K562 (cell line): ENCODE measurements around the gene CYP2J2. TPM values are rescaled to one million over a fixed set of nuclear protein-coding genes. Genes with fewer than 3 reads are reported as not detected.

Experiments used
- ATAC-seq: fragments of 200-7000 bp; cut with Tn5 transposase; 3 replicates; pipeline ENCODE4 v1.9.1; 2020; ENCODE audit warnings: moderate library complexity
- BruUV-seq: library from RNA; stranded (reverse); fragments of 400-500 nt; replicated peaks from 2 replicates; lab custom pipeline; 2021; lab: Mats Ljungman, UMichigan
- CTCF ChIA-PET: fragments of 300-600 bp; formaldehyde crosslinking; extraction: SDS; loops from one replicate; lab custom pipeline; 2021; ENCODE audit warnings: low intra/inter-chr PET ratio; lab: Yijun Ruan, JAX
- POLR2A ChIA-PET: fragments of 300-600, 350-650 bp; sonication (Branson Sonifier 250); formaldehyde crosslinking; extraction: SDS; loops from one replicate; lab custom pipeline; 2021; ENCODE audit warnings: antibody characterized with exemption, inconsistent platforms; lab: Yijun Ruan, JAX
- DNase-seq, 4 experiments: peaks; one replicate each; pipeline versions ENCODE4 v3.0.0 to v3.0.0-alpha.2; 2011 to 2018; ENCODE audit warnings: low spot score in 3 of 4, mixed read lengths in 3 of 4; ENCODE audit errors: extremely low read depth in 1 of 4
- FAIRE-seq: peaks from 2 replicates; lab custom pipeline; 2011; peaks lifted over from hg19 to GRCh38; lab: Jason Lieb, UNC
- H2AFZ ChIP-seq: 2 replicates; pipeline ENCODE4 v1.6.0; 2011; ENCODE audit warnings: low read depth, low read length, control low read depth, inconsistent platforms
- H3K27ac ChIP-seq: fragments of 200-600 bp; 3 replicates; pipeline ENCODE4 v1.8.0; 2011; ENCODE audit warnings: low read depth, mild to moderate bottlenecking, control low read depth, inconsistent platforms, low read length, moderate library complexity, mixed read lengths; ENCODE audit errors: extremely low read depth
- H3K27me3 ChIP-seq, 2 experiments: fragments of 300-600 bp in 1 of 2; 2 replicates in 1 of 2; 3 replicates in 1 of 2; pipeline versions ENCODE4 v1.6.0 to v1.8.0; 2011; ENCODE audit warnings: inconsistent platforms in 2 of 2, low read length in 2 of 2, mild to moderate bottlenecking in 1 of 2, mixed read lengths in 1 of 2, moderate library complexity in 1 of 2; ENCODE audit not compliant: control insufficient read depth in 2 of 2, insufficient read depth in 2 of 2
- H3K36me3 ChIP-seq: fragments of 300-600 bp; 3 replicates; pipeline ENCODE4 v1.8.0; 2011; ENCODE audit warnings: mild to moderate bottlenecking, low read length, inconsistent platforms; ENCODE audit not compliant: control insufficient read depth, insufficient read depth
- H3K4me1 ChIP-seq, 2 experiments: fragments of 200-600 bp in 1 of 2; replicated peaks in 1 of 2; 2 replicates in 1 of 2; 3 replicates in 1 of 2; pipeline versions ENCODE4 v1.5.1 to v1.8.0; 2011; ENCODE audit warnings: inconsistent platforms in 2 of 2, low read length in 2 of 2, mild to moderate bottlenecking in 1 of 2, mixed read lengths in 1 of 2, moderate library complexity in 1 of 2; ENCODE audit not compliant: control insufficient read depth in 2 of 2, insufficient read depth in 2 of 2
- H3K4me2 ChIP-seq: 2 replicates; pipeline ENCODE4 v1.6.1; 2011; ENCODE audit warnings: low read length, control low read depth, inconsistent platforms, mixed read lengths; ENCODE audit not compliant: insufficient read depth
- H3K4me3 ChIP-seq: fragments of 200-600 bp; sonication (generic), shearing (Covaris generic); 2 replicates; pipeline ENCODE4 v1.5.1; 2016; ENCODE audit warnings: control low read depth, inconsistent platforms
- H3K79me2 ChIP-seq: fragments of 200-600 bp; 3 replicates; pipeline ENCODE4 v1.8.0; 2011; ENCODE audit warnings: low read length, inconsistent platforms; ENCODE audit not compliant: control insufficient read depth, insufficient read depth
- H3K9ac ChIP-seq, 2 experiments: 2 replicates each; pipeline versions ENCODE4 v1.6.0 to v1.6.1; 2011; ENCODE audit warnings: low read depth in 2 of 2, low read length in 2 of 2, control low read depth in 1 of 2, inconsistent platforms in 1 of 2, mild to moderate bottlenecking in 1 of 2, mixed read lengths in 1 of 2; ENCODE audit not compliant: insufficient read depth in 1 of 2
- H3K9me1 ChIP-seq: one replicate; pipeline ENCODE4 v1.6.0; 2011; ENCODE audit warnings: inconsistent platforms, mild to moderate bottlenecking, low read length, moderate library complexity; ENCODE audit not compliant: control insufficient read depth, insufficient read depth
- H3K9me3 ChIP-seq: replicated peaks from 2 replicates; pipeline ENCODE4 v1.5.1; 2011; ENCODE audit warnings: low read depth, low read length, inconsistent platforms; ENCODE audit not compliant: control insufficient read depth, insufficient read depth
- H4K20me1 ChIP-seq: replicated peaks from 2 replicates; pipeline ENCODE4 v1.6.1; 2011; ENCODE audit warnings: low read length, inconsistent platforms, mixed read lengths; ENCODE audit not compliant: control insufficient read depth, insufficient read depth
- CTCFL ChIP-seq: IDR thresholded peaks from 2 replicates; pipeline ENCODE4 v1.6.1; 2011; ENCODE audit warnings: borderline replicate concordance, low read depth, mild to moderate bottlenecking, moderate library complexity, low read length; ENCODE audit not compliant: insufficient read depth, poor library complexity, severe bottlenecking
- DEAF1 ChIP-seq: fragments of 450-650 bp; formaldehyde crosslinking; IDR thresholded peaks from 2 replicates; pipeline ENCODE4 v1.4.0; 2020; ENCODE audit warnings: mild to moderate bottlenecking, moderate library complexity
- GABPA ChIP-seq: fragments of 200-800 bp; sonication (Bioruptor generic); conservative IDR thresholded peaks from 2 replicates; pipeline ENCODE4 v1.6.1; 2016; ENCODE audit warnings: low read depth, missing genetic modification characterization, missing compliant biosample characterization
- HDAC2 ChIP-seq: fragments of 450-650 bp; IDR thresholded peaks from 2 replicates; pipeline ENCODE4 v1.6.1; 2016; ENCODE audit warnings: mild to moderate bottlenecking
- KDM1A ChIP-seq, 2 experiments: fragments of 450-650 bp; IDR thresholded peaks; 2 replicates each; pipeline ENCODE4 v1.6.1; 2016; ENCODE audit warnings: mild to moderate bottlenecking in 2 of 2
- NCOR1 ChIP-seq: fragments of 450-650 bp; IDR thresholded peaks from 2 replicates; pipeline ENCODE4 v1.6.1; 2016; ENCODE audit warnings: mild to moderate bottlenecking, moderate library complexity
- RBM25 ChIP-seq: fragments of 200-400 bp; formaldehyde crosslinking; IDR thresholded peaks from 2 replicates; pipeline ENCODE4 v1.6.1; 2018; ENCODE audit warnings: low read length, low read depth, moderate library complexity; ENCODE audit not compliant: severe bottlenecking
- SMC3 ChIP-seq: conservative IDR thresholded peaks from 2 replicates; pipeline ENCODE4 v1.6.1; 2011; ENCODE audit warnings: low read depth, low read length, improper control_type of control experiment; ENCODE audit not compliant: insufficient read depth
- TBP ChIP-seq: optimal IDR thresholded peaks from 2 replicates; pipeline ENCODE3; 2011; ENCODE audit warnings: low read depth, low read length, improper control_type of control experiment
- ZNF695 ChIP-seq: fragments of 450-650 bp; formaldehyde crosslinking; IDR thresholded peaks from 2 replicates; pipeline ENCODE4 v1.4.0; 2020; ENCODE audit warnings: mild to moderate bottlenecking, moderate library complexity
- WGBS: fragments of 100-300 bp; shearing (Covaris generic); methylation state at CpG from one replicate; pipeline ENCODE4 v1.1.6; 2016; ENCODE audit warnings: low coverage, mixed read lengths; ENCODE audit not compliant: insufficient coverage; ENCODE audit errors: missing lambda C conversion rate; 5-methylcytosine and 5-hydroxymethylcytosine counted together
- in situ Hi-C: fragments of 300-500 bp; cut with MboI; formaldehyde crosslinking; loops from 4 replicates; pipeline ENCODE4 v1.15.0; 2018; ENCODE audit warnings: inconsistent platforms, mixed read lengths
- intact Hi-C: fragments of 100-400 bp; cut with micrococcal nuclease; formaldehyde crosslinking; loops from 2 replicates; pipeline ENCODE4 v1.14.2; 2022
- polyA plus RNA-seq, 8 experiments: library from polyadenylated mRNA; depleted of rRNA in 4 of 8; stranded (reverse) in 5 of 8; unstranded in 3 of 8; fragments of >200 nt; fragmentation: Nextera tagmentation in 2 of 8; fragmentation: Illumina TruSeq in 1 of 8; extraction: Ambion mirVana in 2 of 8; extraction: Trizol in 1 of 8; gene quantifications; 2 replicates each; pipeline versions ENCODE4 v1.2.1 to v1.2.3, GENCODE V29; 2011 to 2014; ENCODE audit warnings: inconsistent platforms in 1 of 8, missing spikeins in 1 of 8
- total RNA-seq, 7 experiments: library from RNA; depleted of rRNA in 6 of 7; stranded (reverse); fragments of >200 nt in 6 of 7; fragmentation: Illumina TruSeq in 2 of 7; extraction: Trizol in 2 of 7; gene quantifications; 2 replicates each; pipeline versions ENCODE4 v1.2.1 to v1.2.3, GENCODE V29; 2011 to 2021; ENCODE audit warnings: low replicate concordance in 1 of 7
- TF ChIP-seq, protein P1 (sequence below): fragments of 250-450 bp; sonication (Bioruptor Pico); IDR thresholded peaks from 2 replicates; pipeline ENCODE4 v1.8.0; 2021; ENCODE audit warnings: borderline replicate concordance, mild to moderate bottlenecking, moderate library complexity; ENCODE audit not compliant: poor library complexity, severe bottlenecking
- TF ChIP-seq, protein P2 (sequence below), 3 experiments: IDR thresholded peaks in 2 of 3; conservative IDR thresholded peaks in 1 of 3; 2 replicates each; pipeline ENCODE4 v1.5.1; 2011 to 2012; ENCODE audit warnings: low read length in 3 of 3, mild to moderate bottlenecking in 3 of 3, control low read depth in 2 of 3, improper control_type of control experiment in 1 of 3, inconsistent platforms in 1 of 3, low read depth in 1 of 3, mixed read lengths in 1 of 3, moderate library complexity in 1 of 3; ENCODE audit not compliant: insufficient read depth in 2 of 3

The CYP2J2 gene
- total and polyA plus RNA-seq, 9 of the 15 experiments (the other 6 are each of a cell fraction or from before 2014, with no cell fraction given) = not detected

DNA sequence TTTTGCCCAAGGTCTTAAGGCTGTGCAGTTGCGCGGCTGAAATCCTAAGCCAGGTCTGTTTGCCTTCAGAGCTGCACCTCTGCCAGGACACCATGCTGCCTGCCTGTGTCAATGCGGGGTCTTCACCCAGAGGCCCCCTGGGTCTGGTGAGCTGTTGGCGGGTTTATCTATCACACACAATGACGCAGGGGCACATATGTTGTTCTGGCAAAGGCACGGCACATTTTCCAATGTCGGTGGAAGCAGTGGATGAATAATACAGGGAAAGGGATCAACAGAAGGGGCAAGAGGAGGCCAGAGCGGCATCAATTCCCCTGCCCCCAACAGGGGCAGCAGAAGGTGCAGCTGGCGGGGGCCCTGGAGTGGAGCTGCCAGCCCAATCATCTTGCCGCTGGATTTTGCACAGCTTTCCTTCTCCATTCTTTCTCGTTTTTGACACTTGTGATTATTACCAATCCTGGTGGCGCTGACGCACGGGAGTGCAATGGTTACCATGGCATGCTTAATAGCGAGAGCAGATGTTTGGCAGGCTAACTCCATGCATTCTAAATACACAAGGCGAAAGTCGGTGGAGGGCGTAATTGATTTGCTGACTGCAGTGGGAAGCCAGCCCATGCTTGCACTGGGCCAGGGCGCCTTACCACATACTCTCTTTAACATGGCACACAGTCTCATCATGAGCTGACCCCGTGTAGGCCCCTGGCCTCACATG lies 45.8 kb upstream of the CYP2J2 start (continued):
- no peak for TF ChIP-seq ZNF695 (CRISPR knock-in tag)
- TF ChIP-seq, protein P1, sequence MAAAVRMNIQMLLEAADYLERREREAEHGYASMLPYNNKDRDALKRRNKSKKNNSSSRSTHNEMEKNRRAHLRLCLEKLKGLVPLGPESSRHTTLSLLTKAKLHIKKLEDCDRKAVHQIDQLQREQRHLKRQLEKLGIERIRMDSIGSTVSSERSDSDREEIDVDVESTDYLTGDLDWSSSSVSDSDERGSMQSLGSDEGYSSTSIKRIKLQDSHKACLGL (CRISPR knock-in tag) = no peak
- TF ChIP-seq KDM1A (IDR thresholded peaks at IDR 0.05) = no peak
- no peak for TF ChIP-seq RBM25
- no peak for TF ChIP-seq TBP
- TF ChIP-seq GABPA (tag) = no peak
- no peak for TF ChIP-seq NCOR1

GRCh38 chr1:59971464-59971911 lies 44.9 kb upstream of the CYP2J2 start:
- Histone ChIP-seq H3K9me1 (no peaks in the 10 kb centered on the region), H3K9me3 (no peaks in the 10 kb centered on the region), H4K20me1 (no peaks in the 10 kb centered on the region), H3K4me1 (peaks cover 3 to 11% of the 10 kb centered on the region in 2 experiments; a peak in 3 of 5 replicates), H3K4me3 (no peak overlapping the region), H3K79me2 (no peaks in the 10 kb centered on the region), H3K27me3 (peaks cover 7 to 10% of the 10 kb centered on the region in 2 experiments; a peak in 2 of 5 replicates), H3K4me2 (no peak overlapping the region), H3K9ac (no peak overlapping the region), H3K36me3 (no peaks in the 10 kb centered on the region), H2AFZ (no peak overlapping the region), H3K27ac (no peak overlapping the region)
- ChIA-PET CTCF (no interaction called here), POLR2A (interaction anchor here (0.6 to 1.0 kb wide), 4 partner anchors 10 to 983 kb away, joined by 3 read pairs; no protein-coding TSS in a partner anchor)
- in situ Hi-C loops (loop anchor here (10.0 kb wide), 1 partner anchor 1873 kb away; no protein-coding TSS in a partner anchor), intact Hi-C loops (loop anchor here (5.0 to 10.0 kb wide), 2 partner anchors 313 to 1001 kb away; no protein-coding TSS in a partner anchor)
- FAIRE-seq (peak; percentile 87), DNase-seq (peak; percentile 72 to 79 (median 76)), ATAC-seq (peak; percentile 89)
- no TSS peak for BruUV-seq
- WGBS = 6% methylated on average over 18 of the region's 19 CpGs
- no peak for TF ChIP-seq HDAC2
- TF ChIP-seq CTCFL = peak; percentile 29
- peak; percentile 60; the same call in 1 of the 2 replicates for TF ChIP-seq DEAF1 (CRISPR knock-in tag)
- TF ChIP-seq, protein P2, sequence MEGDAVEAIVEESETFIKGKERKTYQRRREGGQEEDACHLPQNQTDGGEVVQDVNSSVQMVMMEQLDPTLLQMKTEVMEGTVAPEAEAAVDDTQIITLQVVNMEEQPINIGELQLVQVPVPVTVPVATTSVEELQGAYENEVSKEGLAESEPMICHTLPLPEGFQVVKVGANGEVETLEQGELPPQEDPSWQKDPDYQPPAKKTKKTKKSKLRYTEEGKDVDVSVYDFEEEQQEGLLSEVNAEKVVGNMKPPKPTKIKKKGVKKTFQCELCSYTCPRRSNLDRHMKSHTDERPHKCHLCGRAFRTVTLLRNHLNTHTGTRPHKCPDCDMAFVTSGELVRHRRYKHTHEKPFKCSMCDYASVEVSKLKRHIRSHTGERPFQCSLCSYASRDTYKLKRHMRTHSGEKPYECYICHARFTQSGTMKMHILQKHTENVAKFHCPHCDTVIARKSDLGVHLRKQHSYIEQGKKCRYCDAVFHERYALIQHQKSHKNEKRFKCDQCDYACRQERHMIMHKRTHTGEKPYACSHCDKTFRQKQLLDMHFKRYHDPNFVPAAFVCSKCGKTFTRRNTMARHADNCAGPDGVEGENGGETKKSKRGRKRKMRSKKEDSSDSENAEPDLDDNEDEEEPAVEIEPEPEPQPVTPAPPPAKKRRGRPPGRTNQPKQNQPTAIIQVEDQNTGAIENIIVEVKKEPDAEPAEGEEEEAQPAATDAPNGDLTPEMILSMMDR (IDR thresholded peaks at IDR 0.05 in 2 of 3, conservative IDR thresholded peaks at IDR 0.05 in 1 of 3; ENCODE audit: insufficient read depth in 2 of 3, low read depth in 1 of 3, low read length in 3 of 3) = peak; percentile 72 to 88 (median 84)
- TF ChIP-seq SMC3 = peak; percentile 41; the same call in 1 of the 2 replicates
